ENCODE data around the gene TMEM18. TPM values are rescaled to one million over a fixed set of nuclear protein-coding genes. Genes with fewer than 3 reads are reported as not detected.
"Not testable (repeated sequence)": the region's sequence is repeated elsewhere in the genome, so short reads cannot be mapped to it uniquely, and the experiment has no call there.

TMEM18 gene
- total and polyA plus RNA-seq, 2 of the 4 experiments (the other 2 are of a cell fraction), result 15.2 to 30.2 TPM

GRCh38 chr2:702765-703164 lies 25.6 kb upstream of the TMEM18 start:
- H2AK9ac ChIP-seq (replicated peaks; ENCODE audit: low read depth, low read length, poor library complexity); H3K9me3 ChIP-seq (ENCODE audit: control insufficient read depth, insufficient read depth, low read length); in situ Hi-C loops (cut with MboI; ENCODE audit: low sequenced_read_pairs); H3K79me1 ChIP-seq (ENCODE audit: low read depth in 1 of 2, low read length in 2 of 2); BruUV-seq (replicated peaks); CTCF ChIA-PET; POLR2A ChIA-PET (ENCODE audit: unreplicated experiment); H3K18ac ChIP-seq (ENCODE audit: low read depth, low read length); H2BK20ac ChIP-seq (ENCODE audit: low read depth, low read length); H3K9ac ChIP-seq (ENCODE audit: low read depth, low read length); H2AFZ ChIP-seq (replicated peaks; ENCODE audit: low read length, poor library complexity); H2BK15ac ChIP-seq (ENCODE audit: low read depth, low read length); H3K4me2 ChIP-seq (ENCODE audit: low read depth, low read length); H3K9me1 ChIP-seq (ENCODE audit: insufficient read depth, low read length); H4K20me1 ChIP-seq (ENCODE audit: insufficient read depth, low read length); H3K56ac ChIP-seq (ENCODE audit: extremely low read depth, insufficient read depth, low read length); H2AK5ac ChIP-seq (ENCODE audit: low read depth, low read length); DNase-seq; H4K91ac ChIP-seq (ENCODE audit: insufficient read depth, low read depth, low read length); H2BK5ac ChIP-seq (ENCODE audit: low read depth, low read length, poor library complexity, severe bottlenecking); H2BK120ac ChIP-seq (ENCODE audit: low read depth, low read length); H3K27ac ChIP-seq (ENCODE audit: insufficient read depth, low read length); ATAC-seq (ENCODE audit: low read depth); intact Hi-C loops (cut with micrococcal nuclease); H4K5ac ChIP-seq (ENCODE audit: low read depth, low read length); H3K4ac ChIP-seq (ENCODE audit: low read depth, low read length); H3K23ac ChIP-seq (ENCODE audit: low read depth, low read length); H3K36me3 ChIP-seq (ENCODE audit: control insufficient read depth, insufficient read depth, low read length); H4K8ac ChIP-seq (ENCODE audit: low read depth in 2 of 2, low read length in 2 of 2); dilution Hi-C loops (cut with HindIII; ENCODE audit: low sequenced_read_pairs, unreplicated experiment); H3K27me3 ChIP-seq (ENCODE audit: control insufficient read depth, insufficient read depth, low read length); H3K4me3 ChIP-seq (ENCODE audit: insufficient read depth, low read depth, low read length); H3K4me1 ChIP-seq (ENCODE audit: control insufficient read depth, insufficient read depth, low read length); H3K14ac ChIP-seq (replicated peaks; ENCODE audit: low read depth, low read length): not testable (repeated sequence)
- WGBS, 2 experiments (ENCODE audit: extremely low coverage in 2 of 2, insufficient read length in 1 of 2), result 28% methylated on average over 3 of the region's 8 CpGs; no CpG with 5 or more reads in 1 of the 2 experiments

All from IMR-90 (cell line).